NOMO-1 (cell line): Measurements from ENCODE around the gene DMD.
A peak's percentile ranks its signal among the peaks of the same experiment; 100 is the strongest.

Experiments
- DNase-seq, 2 experiments: peaks; one replicate each; lab custom pipeline; 2025; ENCODE audit not compliant: unreplicated experiment in 2 of 2; lab: John Stamatoyannopoulos, UW

DMD gene

DNA sequence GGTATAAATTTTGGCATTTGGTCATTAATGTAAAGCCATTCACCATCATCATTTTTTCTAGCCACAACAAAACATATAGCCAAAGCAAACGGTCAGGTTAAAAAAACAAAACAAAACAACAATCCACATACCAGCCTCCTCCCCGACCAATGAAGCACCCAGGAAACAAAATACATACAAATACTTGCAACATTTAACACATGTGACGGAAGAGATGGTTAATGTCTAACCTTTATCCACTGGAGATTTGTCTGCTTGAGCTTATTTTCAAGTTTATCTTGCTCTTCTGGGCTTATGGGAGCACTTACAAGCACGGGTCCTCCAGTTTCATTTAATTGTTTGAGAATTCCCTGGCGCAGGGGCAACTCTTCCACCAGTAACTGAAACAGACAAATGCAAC lies 1282.0 kb downstream of the DMD start:
- no peak for DNase-seq

GRCh38 chrX:31921236-31921635 lies 1290.1 kb downstream of the DMD start:
- DNase-seq = no peak

DNA sequence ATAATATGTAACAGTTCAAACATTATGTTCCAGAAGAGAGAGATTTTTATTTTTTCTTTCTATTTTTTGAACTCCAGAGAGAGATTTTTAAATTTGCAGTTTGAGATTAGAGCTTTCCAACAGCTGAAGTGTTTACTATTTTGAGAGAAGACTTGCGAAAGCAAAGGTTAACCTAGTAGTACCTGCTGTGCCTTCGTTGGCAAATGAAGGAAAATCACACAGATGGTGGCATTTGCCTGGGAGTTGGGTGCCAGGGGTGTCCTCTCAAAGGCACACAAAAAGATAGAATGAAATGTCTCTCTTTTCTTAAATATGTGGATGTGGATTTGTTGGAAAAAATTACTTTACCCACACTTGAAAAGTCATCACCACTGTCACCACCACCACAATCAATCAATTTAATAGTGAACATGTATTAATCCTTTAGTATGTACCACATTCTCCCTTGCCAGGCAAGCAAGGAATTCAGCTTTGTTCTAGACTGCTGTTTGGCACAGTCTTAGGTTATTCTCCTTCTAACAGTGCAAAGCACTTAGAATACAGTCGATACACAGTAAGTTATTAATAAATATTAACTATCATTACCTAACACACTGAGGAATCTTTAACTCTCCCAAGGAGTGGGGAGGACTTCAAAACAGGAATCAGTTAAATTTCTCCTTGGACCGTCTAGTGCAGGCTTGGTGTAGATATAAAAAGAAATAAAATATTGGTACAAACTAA lies 1301.3 kb downstream of the DMD start:
- DNase-seq = no peak

DNA sequence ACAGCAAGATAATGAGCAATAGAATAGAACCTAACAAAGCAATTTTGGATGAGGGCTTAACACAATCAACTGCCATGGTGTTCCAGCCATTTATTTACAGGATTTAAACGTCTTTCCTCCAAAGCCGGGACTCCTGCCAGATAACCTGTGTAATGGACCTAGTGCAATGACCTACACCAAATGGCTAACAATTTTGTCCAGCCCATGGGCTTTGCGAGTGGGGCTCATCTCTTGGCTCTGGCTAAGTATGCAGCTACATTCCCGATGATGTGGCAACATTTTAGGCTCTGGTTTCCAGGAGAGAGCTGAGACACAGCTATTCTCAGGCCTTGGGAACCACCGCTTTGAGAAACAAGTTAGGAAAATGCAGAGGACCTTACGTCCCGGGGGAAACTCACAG lies 1317.2 kb downstream of the DMD start:
- DNase-seq = no peak

DNA sequence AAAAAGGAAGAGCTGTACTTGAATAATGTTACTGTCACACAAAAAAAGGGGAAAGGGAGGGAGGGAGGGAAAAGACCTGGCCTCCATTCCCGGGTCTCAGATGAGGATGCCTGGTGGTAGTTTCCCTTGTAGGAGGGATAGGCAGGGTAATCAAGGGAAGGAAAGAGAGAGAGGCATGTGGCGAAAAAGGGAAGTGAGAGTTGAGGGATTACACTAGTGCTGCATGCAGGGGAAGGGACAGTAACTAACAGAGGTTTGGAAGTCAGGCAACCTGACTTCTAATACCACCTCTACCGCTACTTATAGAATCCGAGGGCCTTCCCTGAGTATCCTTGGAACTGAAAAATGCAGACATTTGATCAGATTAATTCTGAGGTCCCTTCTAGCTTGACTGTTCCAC lies 1317.8 kb downstream of the DMD start:
- peak in 1 of 2 experiments; percentile 18 for DNase-seq

DNA sequence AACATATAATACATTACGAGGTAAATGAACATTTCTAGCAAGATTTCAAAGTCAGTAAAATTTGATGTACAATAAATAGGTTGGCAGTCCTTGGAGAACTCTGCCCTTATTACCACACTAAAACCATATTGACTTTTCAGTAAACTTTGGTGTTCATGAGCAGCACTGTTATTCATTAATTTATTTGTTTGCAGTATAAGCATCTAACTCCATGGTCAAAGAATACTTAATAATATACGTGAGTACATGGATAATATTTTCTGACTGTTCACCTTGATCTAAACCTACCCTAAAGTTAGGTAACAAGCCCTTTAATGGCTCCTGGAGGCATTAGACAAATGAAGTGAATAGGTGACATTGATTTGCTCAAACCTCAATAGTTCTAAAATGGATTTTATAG lies 1322.3 kb downstream of the DMD start:
- DNase-seq = no peak

DNA sequence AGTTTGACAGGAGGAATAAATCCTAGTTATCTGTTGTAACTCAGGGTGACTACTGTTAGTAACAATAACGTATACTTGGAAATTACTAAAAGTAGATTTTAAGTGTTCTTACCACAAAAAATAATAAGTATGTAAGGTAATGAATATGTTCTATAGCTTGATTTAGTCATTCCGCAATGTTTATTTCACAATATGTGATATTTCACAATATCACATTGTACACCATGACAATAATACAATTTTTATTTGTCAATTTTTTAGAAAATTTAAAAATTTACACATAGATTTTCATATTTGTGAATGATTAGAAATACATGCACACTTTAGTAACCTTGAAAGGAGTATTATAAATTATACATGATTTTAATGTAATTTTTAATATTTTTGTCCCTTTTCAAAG lies 1326.8 kb downstream of the DMD start:
- no peak for DNase-seq

DNA sequence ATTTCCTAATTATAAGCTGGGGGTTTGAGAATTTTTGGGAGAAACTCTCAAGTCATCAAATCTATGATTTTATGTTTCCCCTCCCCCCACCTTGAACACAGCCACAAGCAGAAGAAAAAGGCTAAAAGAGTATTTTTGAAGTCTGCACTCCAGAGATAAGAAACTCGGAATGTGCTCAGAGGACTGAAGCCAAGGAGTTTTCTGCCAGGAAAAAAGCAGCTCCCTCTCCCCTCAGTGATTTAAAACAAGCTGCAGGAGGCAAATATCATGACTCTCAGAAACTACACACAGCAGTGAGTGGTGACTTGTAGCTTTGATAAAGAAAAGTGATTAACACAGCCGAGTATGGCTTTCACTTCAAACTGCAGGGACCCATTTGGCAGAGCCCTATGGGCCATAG lies 1339.3 kb downstream of the DMD start:
- no peak for DNase-seq

GRCh38 chrX:31870267-31870666 lies 1341.1 kb downstream of the DMD start:
- DNase-seq = no peak

DNA sequence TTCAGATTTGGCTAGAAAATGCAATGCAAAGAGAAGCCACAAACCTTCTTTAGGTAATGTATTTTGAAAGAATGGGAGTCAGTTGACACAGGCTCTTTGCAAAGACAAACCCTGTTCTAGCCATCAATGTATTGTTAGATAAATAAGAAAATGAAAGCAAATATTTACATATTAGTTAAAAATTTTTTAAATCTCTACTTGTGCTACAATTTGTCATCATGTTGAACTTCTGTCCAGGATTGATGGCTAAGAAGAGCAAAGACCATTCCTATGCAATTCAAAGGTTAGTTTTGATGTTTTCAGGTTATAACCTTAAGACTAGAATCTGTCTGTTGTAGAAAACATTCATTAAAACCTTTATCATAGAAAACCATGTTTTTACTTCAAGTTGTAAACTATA lies 1350.7 kb downstream of the DMD start:
- DNase-seq = no peak

DNA sequence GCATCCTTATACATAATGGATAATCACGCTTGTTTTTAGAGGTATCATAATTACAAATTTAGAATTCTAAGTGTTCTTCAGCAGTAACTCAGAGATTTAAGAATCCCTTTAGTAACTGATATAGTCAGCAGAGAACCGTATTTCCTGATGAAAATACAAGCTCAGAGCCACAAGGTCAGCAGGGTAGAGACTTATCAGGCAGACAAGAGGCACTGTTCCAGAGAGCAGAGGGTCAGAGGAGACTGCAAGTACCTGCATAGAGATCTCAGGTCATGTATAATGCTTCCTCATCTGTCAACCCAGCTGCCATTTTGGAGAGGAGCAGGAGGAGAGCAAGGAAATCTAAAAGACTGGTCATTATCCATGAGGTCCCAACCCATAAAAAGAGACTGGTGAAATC lies 1352.4 kb downstream of the DMD start:
- DNase-seq = no peak

GRCh38 chrX:31854716-31855115 lies 1356.6 kb downstream of the DMD start:
- DNase-seq = no peak

- DNase-seq = no peak
These were observed 1359.6 kb downstream of the DMD start for GRCh38 chrX:31851761-31852160.

DNA sequence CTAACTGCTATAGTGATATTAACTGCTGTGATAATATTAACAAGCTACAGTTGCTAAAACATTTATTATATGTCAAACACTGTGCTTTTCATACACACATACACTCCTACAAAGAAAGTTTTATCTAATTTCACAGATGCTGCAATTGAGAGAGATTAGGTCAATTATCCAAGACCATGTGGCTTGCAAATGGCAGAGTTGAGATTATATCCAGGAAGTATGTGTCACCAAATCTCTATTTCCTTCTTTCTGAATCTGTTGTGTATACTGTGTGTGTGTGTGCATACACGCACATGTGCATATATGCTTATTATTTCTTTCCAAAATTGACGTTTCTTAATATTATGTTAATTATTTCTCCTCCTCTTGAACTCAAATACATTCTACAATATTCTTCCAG lies 1363.6 kb downstream of the DMD start:
- DNase-seq = no peak

- DNase-seq = no peak
These were observed 1366.3 kb downstream of the DMD start for GRCh38 chrX:31845003-31845402.

DNA sequence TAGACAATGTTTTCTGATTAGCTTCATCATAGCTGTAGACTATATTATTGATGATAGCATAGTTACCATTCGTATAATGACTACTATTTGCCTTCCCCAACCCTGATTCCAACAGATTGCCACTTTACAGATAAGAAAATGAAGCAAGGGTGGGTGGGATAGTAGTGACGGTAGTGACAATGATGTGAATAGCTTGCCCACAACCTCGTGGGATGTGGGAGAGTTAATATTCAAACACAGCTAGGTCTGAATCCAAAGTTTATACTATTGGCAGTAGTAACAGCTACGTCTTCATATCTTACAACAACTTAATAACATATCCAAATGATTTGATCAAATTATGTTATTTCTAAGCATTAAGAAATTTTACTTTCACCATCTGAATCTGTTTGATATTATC lies 1372.7 kb downstream of the DMD start:
- DNase-seq = no peak

GRCh38 chrX:31837445-31838049 lies 1373.8 kb downstream of the DMD start:
- DNase-seq = no peak

- DNase-seq = no peak
These were observed 1374.9 kb downstream of the DMD start for GRCh38 chrX:31836479-31836878.

DNA sequence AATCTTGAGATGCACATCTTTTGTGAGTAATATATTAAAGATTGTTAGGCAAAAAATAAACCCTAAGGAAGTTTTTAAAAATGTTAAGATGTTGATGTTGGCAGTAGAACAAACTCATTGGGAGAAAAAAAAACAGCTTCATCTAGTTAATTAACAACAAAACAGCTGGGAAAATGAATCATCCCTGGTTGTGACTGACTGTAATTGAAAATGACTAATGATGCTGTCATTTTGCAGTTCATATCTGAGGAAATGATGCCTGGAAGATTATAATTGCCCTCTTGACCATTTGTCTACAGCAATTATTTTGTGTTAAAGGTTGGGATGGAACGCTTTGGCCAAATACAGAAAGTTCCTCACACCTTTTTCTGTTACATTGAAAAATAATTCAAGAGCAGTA lies 1379.1 kb downstream of the DMD start:
- no peak for DNase-seq

GRCh38 chrX:31820430-31821210 lies 1390.7 kb downstream of the DMD start:
- DNase-seq = no peak

GRCh38 chrX:31819455-31819854 lies 1391.9 kb downstream of the DMD start:
- DNase-seq = no peak

DNA sequence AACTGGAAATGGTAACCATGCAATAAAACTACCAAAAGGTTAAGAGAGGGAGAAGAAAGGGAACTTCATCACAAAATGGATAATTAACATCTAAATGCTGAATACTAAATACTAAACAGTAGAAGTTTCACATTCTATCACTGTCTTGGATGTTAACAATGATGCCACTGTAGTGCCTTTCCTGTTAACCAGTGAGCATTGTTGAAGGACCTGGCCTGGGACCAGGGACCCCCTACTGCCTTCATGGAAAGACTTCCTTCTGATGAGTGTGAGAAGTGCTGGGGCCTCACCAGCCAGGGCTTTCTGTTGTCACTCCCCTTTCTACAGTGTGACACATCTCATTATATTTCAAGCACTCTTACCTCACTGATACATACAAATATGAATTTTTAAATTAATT lies 1400.2 kb downstream of the DMD start:
- DNase-seq = no peak
